OCI-LY1 (cell line): ENCODE data around the gene ALG2.

Experiments used
- EZH2 ChIP-seq: fragments of 200-600 bp; sonication (generic), shearing (Covaris generic); IDR thresholded peaks from 2 replicates; pipeline ENCODE4 v1.8.0; 2017; ENCODE audit warnings: borderline replicate concordance, mixed run types, mild to moderate bottlenecking, antibody characterized with exemption, low read length, moderate library complexity, mixed read lengths
- TF ChIP-seq, protein P1 (sequence below): fragments of 200-600 bp; sonication (generic), shearing (Covaris generic); IDR thresholded peaks from 2 replicates; pipeline ENCODE4 v1.5.1; 2017; ENCODE audit warnings: mild to moderate bottlenecking, antibody characterized with exemption, low read length, moderate library complexity, mixed read lengths

DNA sequence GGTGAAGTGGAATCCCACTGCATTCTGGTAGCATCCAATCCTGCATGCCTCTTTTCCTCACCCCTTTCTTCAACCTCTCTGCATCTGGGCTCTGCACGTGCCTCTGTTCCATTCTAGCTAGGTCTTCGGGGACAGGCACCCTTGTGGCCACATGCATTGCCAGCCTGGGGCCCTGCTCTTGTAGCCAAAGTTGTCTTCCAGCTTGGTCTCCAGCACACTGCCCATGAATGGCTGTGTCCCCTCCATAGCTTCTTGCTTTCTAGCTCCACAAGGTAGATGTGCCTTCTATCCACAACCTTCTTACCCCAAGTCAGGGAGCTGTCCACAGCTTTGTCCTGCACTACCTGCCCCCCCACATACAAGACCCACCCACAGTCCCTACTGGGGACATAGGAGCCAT lies 32.6 kb downstream of the ALG2 start:
- TF ChIP-seq, protein P1, sequence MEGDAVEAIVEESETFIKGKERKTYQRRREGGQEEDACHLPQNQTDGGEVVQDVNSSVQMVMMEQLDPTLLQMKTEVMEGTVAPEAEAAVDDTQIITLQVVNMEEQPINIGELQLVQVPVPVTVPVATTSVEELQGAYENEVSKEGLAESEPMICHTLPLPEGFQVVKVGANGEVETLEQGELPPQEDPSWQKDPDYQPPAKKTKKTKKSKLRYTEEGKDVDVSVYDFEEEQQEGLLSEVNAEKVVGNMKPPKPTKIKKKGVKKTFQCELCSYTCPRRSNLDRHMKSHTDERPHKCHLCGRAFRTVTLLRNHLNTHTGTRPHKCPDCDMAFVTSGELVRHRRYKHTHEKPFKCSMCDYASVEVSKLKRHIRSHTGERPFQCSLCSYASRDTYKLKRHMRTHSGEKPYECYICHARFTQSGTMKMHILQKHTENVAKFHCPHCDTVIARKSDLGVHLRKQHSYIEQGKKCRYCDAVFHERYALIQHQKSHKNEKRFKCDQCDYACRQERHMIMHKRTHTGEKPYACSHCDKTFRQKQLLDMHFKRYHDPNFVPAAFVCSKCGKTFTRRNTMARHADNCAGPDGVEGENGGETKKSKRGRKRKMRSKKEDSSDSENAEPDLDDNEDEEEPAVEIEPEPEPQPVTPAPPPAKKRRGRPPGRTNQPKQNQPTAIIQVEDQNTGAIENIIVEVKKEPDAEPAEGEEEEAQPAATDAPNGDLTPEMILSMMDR: no peak
- no peak for TF ChIP-seq EZH2
